Psoas muscle (tissue), 8 donors: ENCODE measurements around the gene RBM22. TPM values are rescaled to one million over a fixed set of nuclear protein-coding genes. Genes with fewer than 3 reads are reported as not detected.
"Not testable (repeated sequence)": the region's sequence is repeated elsewhere in the genome, so short reads cannot be mapped to it uniquely, and the experiment has no call there.

Source experiments
- ATAC-seq, 4 donors: fragments of 200-7000 bp; cut with Tn5 transposase; one replicate each; pipeline ENCODE4 v1.9.1; 2020; ENCODE audit warnings: moderate library complexity in 3 of 4, mild to moderate bottlenecking in 2 of 4
- DNase-seq, 2 donors: peaks; one replicate each; pipeline ENCODE4 v3.0.0-alpha.2; 2020
- H3K27ac ChIP-seq: fragments of 200-600 bp; one replicate; pipeline ENCODE4 v1.8.0; 2022
- H3K27me3 ChIP-seq, 3 donors: fragments of 200-600 bp in 1 of 3; one replicate each; pipeline versions ENCODE4 v1.6.1 to v1.8.0; 2013 to 2022; ENCODE audit warnings: low read length in 2 of 3, mild to moderate bottlenecking in 2 of 3, moderate library complexity in 1 of 3; ENCODE audit not compliant: insufficient read depth in 3 of 3
- H3K36me3 ChIP-seq, 2 donors: fragments of 200-600 bp in 1 of 2; one replicate each; pipeline versions ENCODE4 v1.6.1 to v1.8.0; 2013 to 2022; ENCODE audit warnings: low read depth in 1 of 2, mild to moderate bottlenecking in 1 of 2, moderate library complexity in 1 of 2; ENCODE audit not compliant: insufficient read depth in 1 of 2
- H3K4me1 ChIP-seq: fragments of 200-600 bp; one replicate; pipeline ENCODE4 v1.8.0; 2022
- H3K4me3 ChIP-seq: fragments of 200-600 bp; one replicate; pipeline ENCODE4 v1.8.0; 2022; ENCODE audit warnings: mild to moderate bottlenecking
- H3K9me3 ChIP-seq: fragments of 200-600 bp; one replicate; pipeline ENCODE4 v1.8.0; 2022
- WGBS, 3 donors: extraction: QIAGEN DNeasy Blood & Tissue Kit; methylation state at CpG; one replicate each; pipeline versions ENCODE4 v1.1.6 to v1.1.7; 2013; 5-methylcytosine and 5-hydroxymethylcytosine counted together
- intact Hi-C, 2 donors: fragments of 100-400 bp; cut with DNase I; formaldehyde crosslinking; loops; one replicate each; pipeline versions ENCODE4 v1.11.0 to v1.14.2; 2022
- long read RNA-seq, 2 donors: library from polyadenylated mRNA; unstranded; transcript quantifications; one replicate each; pipeline ENCODE4 v2.0.0, GENCODE V29; 2021
- polyA plus RNA-seq, 3 donors: library from polyadenylated mRNA; stranded (reverse); fragments of 200-250 nt; gene quantifications; one replicate each; pipeline ENCODE4 v1.2.3, GENCODE V29; 2013
- total RNA-seq, 4 donors: library from RNA; stranded (reverse); fragmentation: NEBNext Ultra II Directional in 2 of 4; extraction: Animal tissue kit (Norgen Biotek cat#: 25700) in 2 of 4; gene quantifications; one replicate each; pipeline versions ENCODE4 v1.2.1 to v1.2.4, GENCODE V29; 2021 to 2023
- TF ChIP-seq, protein P1 (sequence below): fragments of 200-600 bp; IDR thresholded peaks from one replicate; pipeline ENCODE4 v1.8.0; 2022; ENCODE audit warnings: antibody characterized with exemption
- donor health status: healthy with polysubstance abuse.
- donor health status: DM: no; HTN: no; CAD: no; lungs with moderate emphysema.
- donor health status: Bipolar disorder and iron deficiency.
- donor health status: healthy.
- donor health status: DM: yes; HTN: yes; CAD: no.
- donor health status: DM: no; HTN: no; CAD: no.
- donor health status: DM: no; HTN: no; CAD: no.
- donor health status: DM: yes; HTN: yes; CAD: no.

RBM22 gene
- total RNA-seq: 10 to 100 TPM; 23.5 to 28.6 (median 27.3) TPM
- 10 to 100 TPM; 17.2 to 29.9 (median 21.1) TPM for polyA plus RNA-seq
- long read RNA-seq, donor 1, partial matches to known transcripts: 4 of 6 reads
- long read RNA-seq, donor 1, other reads (novel, unspliced or antisense): 0 of 6 reads
- long read RNA-seq, donor 2, transcript RBM22-201 (11 exons, 2,342 nt): major isoform, 18 of 26 reads
- long read RNA-seq, donor 2, partial matches to known transcripts: 5 of 26 reads
- long read RNA-seq, donor 2, other reads (novel, unspliced or antisense): 3 of 26 reads

GRCh38 chr5:150700594-150701377 is at the start of gene RBM22:
Gene RBM22 (minus strand): TSS chr5:150701062. CDS start chr5:150700985, 77 bp downstream.
- ATAC-seq (peak; percentile 98), DNase-seq (peak; percentile 92 to 96)
- intact Hi-C loops: no loop called here
- no peaks in the 10 kb centered on the region for H3K9me3 ChIP-seq
- H3K4me3 ChIP-seq: peak within 1 kb of the TSS; percentile 90
- H3K4me1 ChIP-seq: peaks cover 13% of the 10 kb centered on the region
- TF ChIP-seq, protein P1, sequence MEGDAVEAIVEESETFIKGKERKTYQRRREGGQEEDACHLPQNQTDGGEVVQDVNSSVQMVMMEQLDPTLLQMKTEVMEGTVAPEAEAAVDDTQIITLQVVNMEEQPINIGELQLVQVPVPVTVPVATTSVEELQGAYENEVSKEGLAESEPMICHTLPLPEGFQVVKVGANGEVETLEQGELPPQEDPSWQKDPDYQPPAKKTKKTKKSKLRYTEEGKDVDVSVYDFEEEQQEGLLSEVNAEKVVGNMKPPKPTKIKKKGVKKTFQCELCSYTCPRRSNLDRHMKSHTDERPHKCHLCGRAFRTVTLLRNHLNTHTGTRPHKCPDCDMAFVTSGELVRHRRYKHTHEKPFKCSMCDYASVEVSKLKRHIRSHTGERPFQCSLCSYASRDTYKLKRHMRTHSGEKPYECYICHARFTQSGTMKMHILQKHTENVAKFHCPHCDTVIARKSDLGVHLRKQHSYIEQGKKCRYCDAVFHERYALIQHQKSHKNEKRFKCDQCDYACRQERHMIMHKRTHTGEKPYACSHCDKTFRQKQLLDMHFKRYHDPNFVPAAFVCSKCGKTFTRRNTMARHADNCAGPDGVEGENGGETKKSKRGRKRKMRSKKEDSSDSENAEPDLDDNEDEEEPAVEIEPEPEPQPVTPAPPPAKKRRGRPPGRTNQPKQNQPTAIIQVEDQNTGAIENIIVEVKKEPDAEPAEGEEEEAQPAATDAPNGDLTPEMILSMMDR: peak; percentile 64
- 0% methylated on average over 52 to 59 of the region's 59 CpGs for WGBS, 3 donors
- peak within 1 kb of the TSS; percentile 97 for H3K27ac ChIP-seq
- H3K36me3 ChIP-seq: peaks cover 12 to 41% of the 10 kb centered on the region in 2 donors
- H3K27me3 ChIP-seq: no peaks in the 10 kb centered on the region

DNA sequence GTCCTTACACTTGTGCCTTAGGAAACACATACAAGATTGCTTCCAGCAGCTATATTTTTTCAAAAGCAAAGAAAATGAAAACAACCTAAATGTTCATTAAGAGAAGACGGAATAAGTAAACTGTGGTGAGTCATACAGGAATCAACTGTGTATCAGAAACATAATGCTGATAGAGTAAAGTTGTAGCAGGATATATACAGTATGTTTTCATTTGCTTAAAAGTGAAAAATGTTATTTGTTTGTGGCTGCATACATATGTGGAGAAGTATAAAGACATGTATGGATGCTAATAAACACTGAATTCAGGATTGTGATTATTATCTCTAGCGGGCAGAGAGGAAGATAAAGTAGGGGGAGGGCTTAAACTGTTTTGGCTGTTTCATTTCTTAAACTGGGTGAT is 49.6 kb upstream of the RBM22 start:
- H3K36me3 ChIP-seq: peaks cover 7 to 64% of the 10 kb centered on the region in 2 donors

DNA sequence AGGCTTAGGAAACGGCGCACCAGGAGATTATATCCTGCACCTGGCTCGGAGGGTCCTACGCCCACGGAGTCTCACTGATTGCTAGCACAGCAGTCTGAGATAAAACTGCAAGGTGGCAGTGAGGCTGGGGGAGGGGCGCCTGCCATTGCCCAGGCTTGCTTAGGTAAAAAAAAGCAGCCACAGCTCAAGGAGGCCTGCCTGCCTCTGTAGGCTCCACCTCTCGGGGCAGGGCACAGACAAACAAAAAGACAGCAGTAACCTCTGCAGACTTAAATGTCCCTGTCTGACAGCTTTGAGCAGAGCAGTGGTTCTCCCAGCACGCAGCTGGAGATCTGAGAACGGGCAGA is 42.3 kb upstream of the RBM22 start:
- H3K4me3 ChIP-seq, H3K27ac ChIP-seq, H3K27me3 ChIP-seq, ATAC-seq, DNase-seq, H3K9me3 ChIP-seq, intact Hi-C loops: not testable (repeated sequence)
- 97 to 99% (median 98%) methylated on average over 8 to 9 of the region's 9 CpGs for WGBS, 3 donors
- peaks cover 0 to 27% of the 10 kb centered on the region in 2 donors for H3K36me3 ChIP-seq
- H3K4me1 ChIP-seq: peaks cover 17% of the 10 kb centered on the region

More for the DNA sequence above, 49.6 kb upstream of the RBM22 start:
- TF ChIP-seq, protein P1: no peak
- DNase-seq: no peak
- 82 to 88% (median 85%) methylated on average over 2 of the region's 2 CpGs for WGBS, 3 donors
- peaks cover 7% of the 10 kb centered on the region for H3K4me1 ChIP-seq
- no peak overlapping the region for H3K4me3 ChIP-seq
- no peaks in the 10 kb centered on the region for H3K27me3 ChIP-seq
- ATAC-seq: no peak
- H3K9me3 ChIP-seq: no peaks in the 10 kb centered on the region
- H3K27ac ChIP-seq: peak overlapping the region; percentile 1
- intact Hi-C loops: no loop called here

DNA sequence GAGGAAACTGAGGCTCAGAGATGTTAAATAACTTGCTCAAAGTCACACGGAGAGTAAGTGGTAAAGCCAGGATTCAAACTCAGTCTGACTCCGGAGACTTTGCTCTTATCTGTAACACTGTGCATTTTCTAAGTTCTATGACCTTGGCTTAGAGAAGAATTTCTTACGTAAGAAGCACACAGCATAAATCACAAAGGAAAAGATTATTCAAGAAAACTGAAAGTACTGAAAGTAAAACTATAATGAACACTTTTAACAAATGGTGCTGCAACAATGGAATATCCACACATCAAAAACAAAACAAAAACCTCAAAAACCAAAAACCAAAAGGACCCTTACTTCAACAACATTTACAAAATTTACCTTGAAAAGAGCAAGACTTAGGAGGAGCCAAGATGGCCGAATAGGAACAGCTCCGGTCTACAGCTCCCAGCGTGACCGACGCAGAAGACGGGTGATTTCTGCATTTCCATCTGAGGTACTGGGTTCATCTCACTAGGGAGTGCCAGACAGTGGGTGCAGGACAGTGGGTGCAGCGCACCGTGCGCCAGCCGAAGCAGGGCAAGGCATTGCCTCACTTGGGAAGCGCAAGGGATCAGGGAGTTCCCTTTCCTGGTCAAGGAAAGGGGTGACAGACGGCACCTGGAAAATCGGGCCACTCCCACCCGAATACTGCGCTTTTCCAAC is 41.7 kb upstream of the RBM22 start:
- H3K27ac ChIP-seq, ATAC-seq: not testable (repeated sequence)
- WGBS, 3 donors: 92 to 96% (median 95%) methylated on average over 18 of the region's 18 CpGs

GRCh38 chr5:150740992-150741391 is 40.1 kb upstream of the RBM22 start:
- TF ChIP-seq, protein P1: no peak
- intact Hi-C loops: no loop called here
- ATAC-seq (no peak), DNase-seq (no peak)
- Histone ChIP-seq H3K4me1 (peaks cover 23% of the 10 kb centered on the region), H3K36me3 (peaks cover 0 to 27% of the 10 kb centered on the region in 2 donors), H3K27me3 (no peaks in the 10 kb centered on the region), H3K27ac (no peak overlapping the region), H3K9me3 (no peaks in the 10 kb centered on the region), H3K4me3 (no peak overlapping the region)

More for the DNA sequence above, 41.7 kb upstream of the RBM22 start:
- Histone ChIP-seq H3K36me3 (peaks cover 0 to 27% of the 10 kb centered on the region in 2 donors), H3K4me1 (peaks cover 22% of the 10 kb centered on the region)
- H3K9me3 ChIP-seq, DNase-seq, H3K4me3 ChIP-seq, intact Hi-C loops, H3K27me3 ChIP-seq: not testable (repeated sequence)
